GM18909 (cell line): ENCODE data around the gene MRAP.
"Not testable (repeated sequence)": the region's sequence is repeated elsewhere in the genome, so short reads cannot be mapped to it uniquely, and the experiment has no call there.

Experiments used
- ATAC-seq: cut with Tn5 transposase; IDR thresholded peaks from one replicate; pipeline ENCODE4 v1.9.1; 2021; ENCODE audit warnings: mild to moderate bottlenecking; ENCODE audit not compliant: unreplicated experiment, poor library complexity

The MRAP gene

GRCh38 chr21:32298148-32298559 is 501 bp upstream of the MRAP start:
- ATAC-seq: no peak

GRCh38 chr21:32299695-32300094 is 1.0 kb downstream of the MRAP start:
- no peak for ATAC-seq

- no peak for ATAC-seq
These were observed 1.5 kb downstream of the MRAP start for GRCh38 chr21:32300117-32300681.

- ATAC-seq: no peak
These were observed 2.9 kb downstream of the MRAP start for GRCh38 chr21:32301596-32301995.

GRCh38 chr21:32302560-32302959 is 3.9 kb downstream of the MRAP start:
- ATAC-seq: no peak

- ATAC-seq: no peak
These were observed 4.7 kb downstream of the MRAP start for GRCh38 chr21:32303385-32303784.

- ATAC-seq: no peak
These were observed 6.3 kb downstream of the MRAP start for GRCh38 chr21:32304998-32305397.

- no peak for ATAC-seq
These were observed 7.5 kb downstream of the MRAP start for GRCh38 chr21:32306021-32306780.

- ATAC-seq: no peak
These were observed 9.1 kb downstream of the MRAP start for GRCh38 chr21:32307706-32308105.

- no peak for ATAC-seq
These were observed 10.0 kb downstream of the MRAP start for GRCh38 chr21:32308696-32309095.

GRCh38 chr21:32309906-32310460 is 11.3 kb downstream of the MRAP start:
- ATAC-seq: no peak

- not testable (repeated sequence) for ATAC-seq
These were observed 12.3 kb downstream of the MRAP start for GRCh38 chr21:32310976-32311375.

GRCh38 chr21:32311621-32312020 is 13.0 kb downstream of the MRAP start:
- no peak for ATAC-seq

- no peak for ATAC-seq
These were observed 13.7 kb downstream of the MRAP start for GRCh38 chr21:32312326-32312725.

GRCh38 chr21:32312976-32313375 is 14.3 kb downstream of the MRAP start:
- ATAC-seq: no peak

GRCh38 chr21:32314806-32315205 is 16.2 kb downstream of the MRAP start:
- ATAC-seq: no peak

GRCh38 chr21:32315511-32316281 is 17.0 kb downstream of the MRAP start:
- no peak for ATAC-seq

GRCh38 chr21:32316361-32317215 is 17.9 kb downstream of the MRAP start:
- no peak for ATAC-seq

- no peak for ATAC-seq
These were observed 19.1 kb downstream of the MRAP start for GRCh38 chr21:32317726-32318125.

GRCh38 chr21:32319012-32319411 is 20.4 kb downstream of the MRAP start:
- ATAC-seq: no peak
